Left lobe of liver (tissue), 2 donors: ENCODE measurements around the gene SLC34A1. TPM values are rescaled to one million over a fixed set of nuclear protein-coding genes. Genes with fewer than 3 reads are reported as not detected.

Source experiments
- ATAC-seq: fragments of 200-7000 bp; cut with Tn5 transposase; one replicate; pipeline ENCODE4 v1.9.1; 2020; ENCODE audit warnings: mild to moderate bottlenecking, moderate library complexity
- DNase-seq: peaks from one replicate; pipeline ENCODE4 v3.0.0-alpha.2; 2020; ENCODE audit warnings: low spot score
- total RNA-seq: library from RNA; stranded (reverse); gene quantifications from one replicate; pipeline ENCODE4 v1.2.1, GENCODE V29; 2021
- donor health status: DM: no; HTN: no; CAD: no; lungs with moderate emphysema.
- donor health status: DM: no; HTN: yes; CAD: no.

Gene SLC34A1
- total RNA-seq, 1 donor from 2014 or later, result 3.0 TPM

DNA sequence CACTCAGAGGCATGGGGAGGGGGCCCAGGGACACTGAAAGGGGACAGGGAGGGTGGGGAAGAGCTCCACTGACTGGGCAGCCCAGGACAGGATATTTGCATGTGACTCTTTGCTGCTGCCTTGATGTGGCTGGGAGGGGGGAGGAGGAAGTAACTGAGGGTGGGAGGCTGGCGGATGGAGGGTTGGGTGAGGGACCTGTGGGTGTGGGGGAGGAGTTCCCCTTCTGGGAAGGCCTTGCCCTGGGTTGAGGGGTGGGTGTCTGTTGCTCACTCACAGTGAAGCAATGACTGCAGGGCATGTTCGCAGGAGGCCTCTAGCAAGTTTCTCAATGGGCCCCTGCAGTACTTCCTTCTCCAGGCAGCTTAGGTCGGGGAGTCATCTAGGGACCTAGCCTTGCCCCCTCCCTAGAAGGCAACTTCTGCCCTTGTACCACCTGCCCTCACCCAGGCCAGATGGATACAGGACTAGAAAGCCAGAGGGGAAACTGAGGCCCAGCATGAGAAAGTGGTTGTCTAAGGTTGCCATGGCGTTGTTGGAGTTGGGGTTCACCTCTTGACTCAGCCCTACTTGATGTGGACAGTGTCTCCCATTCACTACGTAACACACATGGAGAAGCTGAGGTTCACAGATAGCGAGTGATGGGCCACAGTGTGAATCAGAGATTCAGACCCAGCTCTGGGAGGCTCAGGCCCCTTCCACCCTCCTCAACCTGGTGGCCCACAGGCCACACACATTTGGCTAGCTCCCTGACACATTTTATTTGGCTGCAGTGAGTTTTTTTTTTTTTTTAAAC lies 45.2 kb downstream of the SLC34A1 start:
- ATAC-seq, result no peak
- peak; percentile 63 for DNase-seq

DNA sequence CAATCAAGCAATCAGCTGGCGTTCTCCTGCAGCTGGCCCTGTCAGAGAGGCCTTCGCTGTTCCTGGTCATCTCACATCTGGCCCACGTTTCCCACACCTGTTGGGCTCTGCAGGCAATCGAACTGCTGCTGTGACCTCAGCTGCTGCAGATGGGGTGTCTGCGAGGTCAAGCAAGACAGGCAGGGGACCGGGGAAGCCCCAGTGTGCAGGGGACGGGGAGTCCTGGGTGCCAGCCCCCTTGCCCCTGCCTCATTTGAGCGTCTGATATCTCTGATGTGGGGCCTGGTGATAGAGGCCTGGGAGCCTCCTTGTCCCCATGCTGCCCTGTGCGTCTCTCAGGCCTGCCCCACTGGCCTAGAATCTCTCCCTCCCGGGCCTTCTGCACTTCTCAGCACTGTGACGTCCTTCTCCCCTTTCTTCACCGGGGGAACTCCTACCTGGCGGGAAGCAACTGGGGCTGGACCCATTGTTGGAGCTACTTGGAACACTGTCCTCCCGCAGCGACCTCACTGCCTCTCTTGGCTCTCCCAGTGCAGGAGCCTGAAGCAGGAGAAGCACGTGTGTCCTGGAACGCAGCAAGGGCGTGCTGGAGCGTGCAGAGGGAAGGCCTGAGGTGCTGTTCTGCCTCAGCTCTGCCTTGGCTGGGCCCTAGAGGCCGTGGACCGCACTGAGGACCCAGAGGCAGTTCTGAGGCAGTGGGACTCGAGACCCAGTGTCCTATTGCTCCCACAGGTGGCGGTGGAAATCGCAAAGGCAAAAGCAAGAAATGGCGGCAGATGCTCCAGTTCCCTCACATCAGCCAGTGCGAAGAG lies 46.1 kb downstream of the SLC34A1 start:
- DNase-seq (no peak), ATAC-seq (no peak)

DNA sequence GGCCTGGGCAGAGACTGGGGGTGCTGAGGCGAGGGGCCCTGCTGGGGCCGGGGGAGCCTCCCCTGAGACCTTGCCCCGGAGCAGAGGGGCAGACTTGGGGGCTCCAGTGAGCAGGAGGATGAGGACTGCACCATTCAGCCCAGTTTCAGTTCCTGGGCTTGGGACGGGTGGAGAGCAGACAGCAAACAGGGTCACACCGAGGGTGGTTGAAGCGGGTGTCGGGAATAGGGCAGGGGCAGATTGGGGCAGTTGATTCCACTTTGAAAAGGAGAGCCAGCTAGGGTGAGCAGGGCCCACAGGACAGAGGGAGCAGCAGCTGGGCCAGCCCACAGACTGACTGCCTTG lies 46.7 kb downstream of the SLC34A1 start:
- ATAC-seq (no peak), DNase-seq (no peak)

DNA sequence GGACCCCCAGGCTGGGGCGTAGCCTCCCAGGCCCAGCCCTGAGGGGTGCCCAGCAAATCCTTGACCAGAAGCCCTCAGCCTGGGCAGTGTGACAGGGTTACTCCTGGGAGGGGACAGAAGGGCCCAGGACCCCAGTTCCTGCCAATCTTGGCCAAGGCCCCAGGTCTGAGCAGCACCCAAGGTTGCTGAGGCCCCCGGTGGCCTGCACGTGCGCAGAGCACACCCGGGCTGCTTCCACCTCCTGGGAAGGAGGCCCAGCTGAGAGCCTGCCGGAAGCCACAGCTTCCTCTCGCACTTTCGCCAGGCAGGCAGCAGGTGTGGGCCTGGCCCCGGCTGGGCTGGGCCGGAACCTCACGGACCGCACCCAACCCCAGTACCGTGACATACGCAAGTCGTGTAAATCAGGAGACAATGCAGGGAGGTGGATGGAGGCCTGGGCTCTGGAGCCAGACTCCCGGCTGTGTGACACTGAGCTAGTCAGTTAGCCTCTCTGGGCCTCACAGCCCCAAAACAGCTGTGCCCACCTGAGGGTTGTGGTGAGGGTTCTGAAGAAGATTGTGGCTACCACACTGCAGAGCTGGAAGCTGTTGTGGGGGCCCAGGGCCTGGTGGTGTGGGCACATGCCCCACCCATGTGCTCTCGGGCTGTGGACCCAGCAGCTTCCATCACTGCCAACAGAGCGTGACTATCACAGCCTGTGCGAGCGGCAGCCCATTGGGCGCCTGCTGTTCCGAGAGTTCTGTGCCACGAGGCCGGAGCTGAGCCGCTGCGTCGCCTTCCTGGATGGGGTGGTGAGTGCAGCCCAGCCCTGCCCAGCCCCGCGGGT lies 47.3 kb downstream of the SLC34A1 start:
- ATAC-seq (no peak), DNase-seq (no peak)

DNA sequence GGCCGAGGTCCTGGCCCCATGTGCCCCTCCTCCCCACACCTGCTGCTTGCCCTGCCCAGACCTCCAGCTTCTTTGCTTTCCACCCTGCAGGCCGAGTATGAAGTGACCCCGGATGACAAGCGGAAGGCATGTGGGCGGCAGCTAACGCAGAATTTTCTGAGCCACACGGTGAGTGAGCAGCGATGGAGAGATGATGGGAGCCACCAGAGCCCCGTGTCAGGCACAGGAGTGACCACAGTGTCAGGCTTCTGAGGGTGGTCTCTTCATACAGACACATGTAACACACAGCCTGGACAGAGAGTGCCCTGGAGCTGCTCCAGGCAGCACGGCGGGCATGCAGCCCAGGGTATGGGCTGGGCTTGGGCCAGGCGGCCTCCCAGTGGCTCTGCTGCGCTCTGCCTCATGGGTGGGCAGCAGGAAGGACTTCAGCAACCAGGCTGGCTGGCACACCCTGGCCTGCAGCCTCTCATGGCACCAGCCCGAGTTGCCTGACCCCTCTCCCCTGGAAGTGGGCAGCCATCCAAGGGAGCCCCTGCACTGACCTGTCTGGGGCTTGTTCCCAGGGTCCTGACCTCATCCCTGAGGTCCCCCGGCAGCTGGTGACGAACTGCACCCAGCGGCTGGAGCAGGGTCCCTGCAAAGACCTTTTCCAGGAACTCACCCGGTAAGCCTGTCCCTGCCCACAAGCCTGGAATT lies 48.1 kb downstream of the SLC34A1 start:
- no peak for DNase-seq
- ATAC-seq, result peak; percentile 69

DNA sequence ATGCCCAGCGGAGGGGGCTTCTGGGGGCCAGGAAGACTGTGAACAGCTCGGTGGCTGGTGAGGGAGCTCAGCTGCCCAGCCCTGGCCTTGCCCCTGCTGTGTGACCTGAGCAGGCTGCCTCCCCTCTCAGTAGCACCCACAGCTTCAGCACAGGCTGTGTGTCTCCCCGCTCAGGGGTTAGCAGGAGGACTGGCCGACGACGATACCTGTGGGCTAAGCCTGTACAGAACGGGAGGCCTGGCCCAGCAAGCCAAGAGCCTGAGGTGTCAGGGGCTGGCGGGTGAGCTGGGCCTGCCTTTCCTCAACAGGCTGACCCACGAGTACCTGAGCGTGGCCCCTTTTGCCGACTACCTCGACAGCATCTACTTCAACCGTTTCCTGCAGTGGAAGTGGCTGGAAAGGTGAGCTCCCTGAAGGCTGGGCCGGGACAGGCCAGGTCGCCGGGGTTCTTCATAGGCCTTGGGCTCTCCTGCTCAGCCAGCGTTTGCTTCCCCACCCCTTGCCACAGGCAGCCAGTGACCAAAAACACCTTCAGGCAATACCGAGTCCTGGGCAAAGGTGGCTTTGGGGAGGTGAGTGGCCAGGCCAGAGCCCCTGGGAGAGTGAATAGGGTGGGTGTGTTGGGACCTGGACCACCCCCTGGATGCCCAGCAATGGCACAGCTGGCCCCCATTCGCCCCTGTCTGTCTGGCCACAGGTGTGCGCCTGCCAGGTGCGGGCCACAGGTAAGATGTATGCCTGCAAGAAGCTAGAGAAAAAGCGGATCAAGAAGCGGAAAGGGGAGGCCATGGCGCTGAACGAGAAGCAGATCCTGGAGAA lies 48.8 kb downstream of the SLC34A1 start:
- ATAC-seq (no peak), DNase-seq (no peak)

DNA sequence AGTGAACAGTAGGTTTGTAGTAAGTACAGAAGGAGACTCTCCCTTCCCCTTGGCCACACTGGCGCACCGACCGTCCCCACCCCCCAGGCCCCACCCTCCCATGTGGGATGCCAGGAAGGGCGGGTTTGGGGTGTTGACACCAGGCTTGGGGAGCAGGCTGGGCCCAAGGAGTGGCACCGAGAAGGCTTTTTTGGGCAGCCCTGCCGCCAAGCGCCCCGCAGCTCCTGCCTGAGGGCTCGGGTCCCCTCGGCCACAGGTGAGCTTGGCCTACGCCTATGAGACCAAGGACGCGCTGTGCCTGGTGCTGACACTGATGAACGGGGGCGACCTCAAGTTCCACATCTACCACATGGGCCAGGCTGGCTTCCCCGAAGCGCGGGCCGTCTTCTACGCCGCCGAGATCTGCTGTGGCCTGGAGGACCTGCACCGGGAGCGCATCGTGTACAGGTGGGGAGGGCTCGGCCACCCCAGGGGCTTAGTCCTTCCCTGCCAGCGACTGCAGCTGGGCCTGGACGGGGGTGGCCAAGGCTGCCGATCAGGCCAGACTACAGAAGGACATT lies 49.5 kb downstream of the SLC34A1 start:
- DNase-seq (no peak), ATAC-seq (no peak)

DNA sequence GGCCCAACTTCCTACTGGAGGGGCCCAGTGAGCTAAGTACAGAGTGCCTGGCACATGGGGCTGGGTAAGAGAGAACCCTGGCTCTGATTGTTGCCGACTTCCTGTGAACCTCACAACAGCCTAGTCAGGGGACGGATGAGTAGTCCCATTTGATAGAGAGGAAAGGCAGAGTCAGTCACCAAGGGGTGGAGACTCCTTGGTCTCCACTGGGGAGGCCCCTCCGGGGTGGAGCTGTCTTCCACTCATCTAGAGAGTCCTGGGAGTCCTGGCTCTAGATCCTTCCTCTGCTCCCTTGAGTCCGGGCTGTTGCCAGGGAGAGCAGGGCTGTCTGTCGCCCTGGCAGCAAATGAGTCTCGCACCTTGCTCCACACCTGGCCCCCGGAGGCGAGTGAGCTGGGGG lies 50.2 kb downstream of the SLC34A1 start:
- DNase-seq (no peak), ATAC-seq (no peak)

DNA sequence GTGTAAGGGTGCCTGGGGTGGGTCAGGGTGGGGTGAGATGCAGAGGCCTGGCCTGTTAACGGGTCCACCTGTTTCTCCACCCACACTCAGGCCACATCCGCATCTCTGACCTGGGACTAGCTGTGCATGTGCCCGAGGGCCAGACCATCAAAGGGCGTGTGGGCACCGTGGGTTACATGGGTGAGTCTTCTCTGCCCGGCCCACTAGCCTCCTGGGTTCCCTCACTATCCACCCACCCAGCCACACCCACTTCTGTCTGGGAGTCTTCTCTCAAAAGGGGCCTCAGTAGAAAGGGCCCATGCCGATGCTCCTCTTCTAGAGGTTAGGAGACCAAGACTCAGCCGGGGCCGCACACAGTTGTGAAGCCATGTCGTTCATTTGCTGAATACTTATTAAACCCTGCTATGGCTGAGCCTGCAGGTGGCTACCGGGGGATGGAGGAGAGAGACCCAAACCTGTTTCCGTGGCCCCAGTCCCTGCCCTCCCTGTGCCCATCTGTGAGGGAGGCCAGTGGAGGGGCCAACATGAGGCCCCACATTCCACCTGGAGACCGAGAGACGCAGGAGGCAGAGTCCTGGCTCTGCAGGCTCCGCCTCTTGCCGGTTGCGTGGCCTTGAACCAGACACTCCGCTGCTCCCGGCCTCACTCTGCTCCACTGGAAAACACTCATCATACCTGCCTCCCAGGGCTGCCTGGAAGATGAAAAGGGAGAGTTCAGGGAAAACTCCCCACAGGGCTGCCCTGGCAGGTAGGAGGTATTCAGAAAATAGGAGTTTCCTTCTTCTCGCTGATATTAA lies 50.9 kb downstream of the SLC34A1 start:
- DNase-seq, result no peak
- ATAC-seq, result no peak

DNA sequence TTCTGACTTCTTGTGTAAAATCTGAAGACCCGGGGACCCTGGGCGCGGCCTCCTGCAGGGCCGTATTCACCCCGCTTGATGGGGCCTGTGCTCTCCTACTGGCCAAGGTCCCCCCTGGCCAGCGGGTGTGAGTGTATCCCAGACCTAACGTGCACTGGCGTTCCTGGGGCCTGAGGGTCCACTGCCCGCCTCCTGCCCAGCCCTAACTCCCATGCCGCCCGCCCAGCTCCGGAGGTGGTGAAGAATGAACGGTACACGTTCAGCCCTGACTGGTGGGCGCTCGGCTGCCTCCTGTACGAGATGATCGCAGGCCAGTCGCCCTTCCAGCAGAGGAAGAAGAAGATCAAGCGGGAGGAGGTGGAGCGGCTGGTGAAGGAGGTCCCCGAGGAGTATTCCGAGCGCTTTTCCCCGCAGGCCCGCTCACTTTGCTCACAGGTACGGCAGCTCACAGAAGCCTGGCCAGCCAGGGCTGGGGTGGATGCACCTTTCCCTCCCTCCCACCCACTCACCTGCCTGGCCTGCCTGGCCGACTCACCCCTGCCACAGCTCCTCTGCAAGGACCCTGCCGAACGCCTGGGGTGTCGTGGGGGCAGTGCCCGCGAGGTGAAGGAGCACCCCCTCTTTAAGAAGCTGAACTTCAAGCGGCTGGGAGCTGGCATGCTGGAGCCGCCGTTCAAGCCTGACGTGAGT lies 51.8 kb downstream of the SLC34A1 start:
- no peak for DNase-seq

DNA sequence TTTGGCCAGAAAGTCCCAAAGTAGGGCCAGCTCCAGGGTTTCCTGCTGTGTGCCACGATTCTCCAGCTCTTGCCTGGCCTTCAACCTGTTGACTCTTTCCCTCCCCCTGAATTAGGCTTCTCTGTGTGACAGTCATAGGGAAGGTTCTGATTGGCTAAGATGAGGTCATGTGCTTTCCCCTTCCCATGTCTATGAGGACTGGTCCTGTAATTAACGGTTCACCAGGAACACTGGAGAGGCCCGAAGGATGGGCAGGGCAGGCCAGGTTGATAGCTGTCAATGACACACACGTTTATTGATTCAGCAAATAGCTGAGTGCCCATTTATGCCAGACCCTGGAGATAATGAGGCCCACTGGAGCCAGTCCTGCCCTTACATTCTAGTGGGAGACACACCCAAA lies 53.4 kb downstream of the SLC34A1 start:
- ATAC-seq (no peak), DNase-seq (no peak)

More for the DNA sequence above, 51.8 kb downstream of the SLC34A1 start:
- ATAC-seq, result no peak

DNA sequence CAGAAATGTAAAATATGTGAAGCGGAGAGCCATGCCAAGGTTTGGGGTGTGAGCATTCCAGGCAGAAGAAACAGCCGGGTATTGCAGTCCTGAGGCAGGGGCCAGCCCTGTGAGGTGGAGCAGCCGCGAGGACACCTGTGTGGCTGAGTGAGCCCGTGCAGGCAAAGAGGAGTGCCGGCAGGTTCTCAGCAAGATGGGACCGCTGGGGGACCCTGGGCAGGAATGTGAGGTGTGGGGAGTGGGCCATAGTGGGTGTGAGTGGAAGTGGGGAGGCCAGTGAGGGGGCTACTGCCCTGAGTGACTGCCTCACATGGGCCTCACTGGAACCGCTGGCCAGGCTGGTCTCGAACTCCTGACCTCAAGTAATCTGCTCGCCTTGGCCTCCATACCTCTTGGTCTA lies 54.2 kb downstream of the SLC34A1 start:
- DNase-seq (no peak), ATAC-seq (no peak)

DNA sequence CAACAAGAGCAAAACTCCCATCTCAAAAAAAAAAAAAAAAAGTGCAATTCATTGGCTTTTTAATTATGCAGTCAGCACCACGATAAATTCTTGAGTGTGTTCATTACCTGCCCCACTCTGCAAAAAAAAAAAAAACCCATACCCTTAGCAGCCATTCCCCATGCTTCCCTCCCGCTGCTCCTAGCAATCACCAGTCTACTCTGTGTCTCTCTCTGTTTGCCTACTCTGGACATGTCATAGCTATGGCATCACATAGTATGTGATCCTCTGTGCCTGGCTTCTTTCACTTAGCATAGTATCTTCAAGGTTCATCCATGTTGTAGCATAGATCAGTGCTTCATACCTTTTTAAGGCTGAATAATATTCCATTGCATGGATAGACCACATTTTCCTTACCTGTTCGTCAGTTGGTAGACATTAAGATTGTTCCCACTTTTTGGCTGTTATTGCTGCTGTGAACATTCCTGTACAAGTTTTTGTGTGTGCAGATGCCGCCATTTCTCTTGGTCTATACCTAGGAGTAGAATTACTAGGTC lies 55.4 kb downstream of the SLC34A1 start:
- DNase-seq (no peak), ATAC-seq (no peak)

DNA sequence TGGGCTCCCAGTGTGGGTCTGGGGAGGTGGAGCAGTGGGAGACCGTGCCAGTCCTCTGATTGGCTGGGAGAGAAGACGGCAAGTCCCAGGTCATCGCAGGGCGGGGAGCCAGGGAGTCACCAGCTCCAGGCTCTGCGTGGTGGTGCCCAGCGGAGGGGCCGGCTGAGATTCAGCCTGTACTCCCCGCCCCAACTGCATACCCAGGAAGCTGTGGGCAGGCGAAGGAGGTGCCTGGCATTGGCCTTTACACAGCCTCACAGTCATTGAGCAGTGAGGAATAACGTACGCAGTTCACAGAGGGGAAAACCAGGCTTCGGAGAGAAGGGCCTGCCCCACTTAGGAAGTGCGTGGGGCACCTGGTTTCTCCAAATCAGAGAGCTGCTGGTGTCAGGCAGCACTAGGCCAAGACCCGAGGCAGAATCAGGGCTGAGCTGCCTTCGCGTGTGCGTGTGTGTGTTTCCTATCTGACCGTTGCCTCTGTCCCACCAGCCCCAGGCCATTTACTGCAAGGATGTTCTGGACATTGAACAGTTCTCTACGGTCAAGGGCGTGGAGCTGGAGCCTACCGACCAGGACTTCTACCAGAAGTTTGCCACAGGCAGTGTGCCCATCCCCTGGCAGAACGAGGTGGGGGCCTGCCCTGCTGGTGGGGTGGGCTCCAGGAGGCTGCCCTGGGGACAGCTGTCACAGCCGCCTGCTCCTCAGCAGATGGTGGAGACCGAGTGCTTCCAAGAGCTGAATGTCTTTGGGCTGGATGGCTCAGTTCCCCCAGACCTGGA lies 56.2 kb downstream of the SLC34A1 start:
- DNase-seq (no peak), ATAC-seq (no peak)

DNA sequence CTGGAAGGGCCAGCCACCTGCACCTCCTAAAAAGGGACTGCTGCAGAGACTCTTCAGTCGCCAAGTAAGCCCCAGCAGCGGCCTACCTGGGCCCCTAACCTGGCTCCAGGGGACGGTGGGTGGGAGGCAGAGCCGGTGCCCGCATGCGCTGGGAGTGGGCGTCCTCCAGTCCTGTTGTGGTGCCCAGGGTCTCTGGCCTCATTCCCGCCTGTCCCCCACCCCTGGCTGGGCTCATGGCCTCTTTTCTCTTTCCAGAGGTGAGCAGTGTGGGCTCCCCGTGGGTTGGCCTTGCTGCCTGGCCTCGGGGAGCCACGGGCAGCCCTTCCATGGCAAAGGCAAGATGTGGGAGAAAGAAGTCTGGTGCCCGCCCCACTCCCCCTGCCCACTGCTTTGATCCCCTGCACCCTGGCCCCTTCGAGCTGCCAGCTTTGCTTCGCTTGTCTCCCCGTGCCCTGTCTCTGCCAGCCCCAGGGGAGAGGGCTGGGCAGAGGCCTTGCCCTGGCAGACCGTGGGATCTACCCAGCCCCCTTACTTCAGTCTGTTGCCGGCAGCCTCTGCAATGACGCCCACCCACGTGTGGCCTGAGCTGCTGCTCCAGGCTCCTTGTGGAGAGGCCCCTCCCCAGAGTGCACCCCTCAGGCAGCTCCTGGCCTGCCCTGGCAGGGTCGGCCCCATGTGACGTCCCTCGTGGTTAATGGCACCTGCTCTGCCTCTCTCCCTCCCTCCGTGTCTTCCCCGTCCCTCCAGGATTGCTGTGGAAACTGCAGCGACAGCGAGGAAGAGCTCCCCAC lies 57.0 kb downstream of the SLC34A1 start:
- DNase-seq (no peak), ATAC-seq (no peak)

DNA sequence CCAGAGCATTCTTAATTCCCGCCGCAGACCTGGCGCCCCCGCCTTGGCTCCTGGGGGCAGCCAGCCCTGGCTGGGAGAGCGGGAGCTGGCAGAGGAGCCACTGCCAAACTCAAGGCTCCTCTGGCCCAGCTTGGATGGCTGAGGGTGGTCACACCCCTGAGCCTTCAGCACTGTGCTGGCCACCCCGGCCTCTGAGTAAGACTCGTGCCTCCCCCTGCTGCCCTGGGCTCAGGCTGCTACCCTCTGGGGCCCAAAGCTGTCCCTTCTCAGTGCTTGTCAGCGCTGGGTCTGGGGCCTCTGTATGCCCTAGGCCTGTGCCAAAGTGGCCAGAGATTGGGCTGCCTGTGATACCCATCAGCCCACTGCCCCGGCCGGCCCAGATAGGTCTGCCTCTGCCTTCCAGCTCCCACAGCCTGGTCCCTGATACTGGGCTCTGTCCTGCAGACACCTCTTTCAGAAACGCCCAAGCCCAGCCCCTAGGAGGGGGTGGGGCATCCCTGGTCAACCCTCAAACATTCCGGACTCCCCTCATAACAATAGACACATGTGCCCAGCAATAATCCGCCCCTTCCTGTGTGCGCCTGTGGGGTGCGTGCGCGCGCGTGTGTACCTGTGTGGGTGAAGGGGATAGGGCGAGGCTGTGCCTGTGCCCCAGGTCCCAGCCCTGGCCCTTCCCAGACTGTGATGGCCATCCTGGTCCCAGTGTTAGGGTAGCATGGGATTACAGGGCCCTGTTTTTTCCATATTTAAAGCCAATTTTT lies 58.0 kb downstream of the SLC34A1 start:
- no peak for ATAC-seq
- DNase-seq, result no peak
